Body of pancreas (tissue), 4 donors: Measurements from ENCODE around the gene AGXT.

Experiments
- POLR2A ChIP-seq, 3 donors: fragments of 450-650 bp; IDR thresholded peaks; one replicate each; pipeline ENCODE4 v1.6.1; 2016; ENCODE audit warnings: antibody characterized with exemption in 3 of 3, mild to moderate bottlenecking in 2 of 3
- TF ChIP-seq, protein P1 (sequence below), 7 experiments: fragments of 450-650 bp in 4 of 7; fragments of 200-600 bp in 3 of 7; sonication (generic) in 3 of 7; IDR thresholded peaks; one replicate each; pipeline ENCODE4 v1.5.1; 2016 to 2019; ENCODE audit warnings: antibody characterized with exemption in 7 of 7

GRCh38 chr2:240911641-240912265, 43.1 kb downstream of the AGXT start:
- TF ChIP-seq, protein P1, sequence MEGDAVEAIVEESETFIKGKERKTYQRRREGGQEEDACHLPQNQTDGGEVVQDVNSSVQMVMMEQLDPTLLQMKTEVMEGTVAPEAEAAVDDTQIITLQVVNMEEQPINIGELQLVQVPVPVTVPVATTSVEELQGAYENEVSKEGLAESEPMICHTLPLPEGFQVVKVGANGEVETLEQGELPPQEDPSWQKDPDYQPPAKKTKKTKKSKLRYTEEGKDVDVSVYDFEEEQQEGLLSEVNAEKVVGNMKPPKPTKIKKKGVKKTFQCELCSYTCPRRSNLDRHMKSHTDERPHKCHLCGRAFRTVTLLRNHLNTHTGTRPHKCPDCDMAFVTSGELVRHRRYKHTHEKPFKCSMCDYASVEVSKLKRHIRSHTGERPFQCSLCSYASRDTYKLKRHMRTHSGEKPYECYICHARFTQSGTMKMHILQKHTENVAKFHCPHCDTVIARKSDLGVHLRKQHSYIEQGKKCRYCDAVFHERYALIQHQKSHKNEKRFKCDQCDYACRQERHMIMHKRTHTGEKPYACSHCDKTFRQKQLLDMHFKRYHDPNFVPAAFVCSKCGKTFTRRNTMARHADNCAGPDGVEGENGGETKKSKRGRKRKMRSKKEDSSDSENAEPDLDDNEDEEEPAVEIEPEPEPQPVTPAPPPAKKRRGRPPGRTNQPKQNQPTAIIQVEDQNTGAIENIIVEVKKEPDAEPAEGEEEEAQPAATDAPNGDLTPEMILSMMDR (IDR thresholded peaks at IDR 0.05) = no peak
- no peak for TF ChIP-seq POLR2A (IDR thresholded peaks at IDR 0.05)
